Suprapubic skin (tissue), 4 donors: ENCODE data around the gene SIRPB1. TPM values are rescaled to one million over a fixed set of nuclear protein-coding genes. Genes with fewer than 3 reads are reported as not detected.

Experiments used
- DNase-seq, 2 donors: peaks; one replicate each; pipeline ENCODE4 v3.0.0-alpha.2; 2019; ENCODE audit warnings: low spot score in 2 of 2
- H3K27ac ChIP-seq: fragments of 200-600 bp; sonication (generic); one replicate; pipeline ENCODE4 v1.5.1; 2019
- H3K27me3 ChIP-seq: fragments of 200-600 bp; sonication (generic); one replicate; pipeline ENCODE4 v1.5.1; 2019
- H3K36me3 ChIP-seq: fragments of 200-600 bp; sonication (generic); one replicate; pipeline ENCODE4 v1.5.1; 2019
- H3K4me1 ChIP-seq: fragments of 200-600 bp; sonication (generic); one replicate; pipeline ENCODE4 v1.5.1; 2019
- H3K4me3 ChIP-seq: fragments of 200-600 bp; sonication (generic); one replicate; pipeline ENCODE4 v1.5.1; 2019; ENCODE audit warnings: mild to moderate bottlenecking
- H3K9me3 ChIP-seq: fragments of 200-600 bp; sonication (generic); one replicate; pipeline ENCODE4 v1.5.1; 2019
- EP300 ChIP-seq: sonication (generic); formaldehyde crosslinking; IDR thresholded peaks from one replicate; pipeline ENCODE4 v1.6.1; 2017; ENCODE audit warnings: antibody characterized with exemption
- POLR2A ChIP-seq, 2 donors: fragments of 450-650 bp; IDR thresholded peaks; one replicate each; pipeline ENCODE4 v1.6.1; 2017; ENCODE audit warnings: antibody characterized with exemption in 2 of 2, mild to moderate bottlenecking in 2 of 2, moderate library complexity in 2 of 2
- POLR2AphosphoS5 ChIP-seq, 3 donors: sonication (generic); formaldehyde crosslinking; IDR thresholded peaks; one replicate each; pipeline ENCODE4 v1.6.1; 2017; ENCODE audit warnings: antibody characterized with exemption in 3 of 3
- WGBS: methylation state at CpG from one replicate; pipeline ENCODE4 v1.1.5; 2018; 5-methylcytosine and 5-hydroxymethylcytosine counted together
- total RNA-seq, 4 donors: library from RNA; depleted of rRNA; stranded (reverse); fragments of >200 nt; gene quantifications; one replicate each; pipeline ENCODE4 v1.1.0, GENCODE V29; 2016
- TF ChIP-seq, protein P1 (sequence below), 2 donors: fragments of 200-600 bp in 1 of 2; fragments of 450-650 bp in 1 of 2; sonication (generic) in 1 of 2; IDR thresholded peaks; one replicate each; pipeline ENCODE4 v1.5.1; 2016 to 2019; ENCODE audit warnings: antibody characterized with exemption in 2 of 2, mild to moderate bottlenecking in 1 of 2, moderate library complexity in 1 of 2

Gene SIRPB1
- total RNA-seq, 4 donors from 2014 or later = 0.38 to 3.3 (median 1.0) TPM; not detected in 1

DNA sequence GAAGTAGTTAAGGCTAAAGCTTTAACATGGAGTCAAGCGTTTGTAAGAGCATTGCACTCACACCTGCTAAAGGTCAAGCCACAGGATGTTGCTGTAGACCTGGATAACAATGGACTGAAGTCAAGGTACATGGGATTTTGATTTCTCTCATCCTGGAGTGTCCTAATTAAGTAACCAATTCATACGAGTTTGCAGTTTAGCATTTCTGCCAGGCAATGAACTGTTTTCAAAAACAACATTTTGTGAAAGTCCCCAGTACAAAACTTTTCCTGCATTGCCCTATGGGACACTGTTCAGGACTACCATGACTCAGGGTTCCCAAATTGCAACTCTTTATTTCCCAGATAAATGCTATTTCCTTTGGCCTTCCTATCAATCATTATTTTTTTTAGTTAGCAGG lies 17.4 kb upstream of the SIRPB1 start:
- no peaks in the 10 kb centered on the region for H3K27me3 ChIP-seq
- DNase-seq = no peak
- H3K4me1 ChIP-seq = no peaks in the 10 kb centered on the region
- H3K27ac ChIP-seq = no peak overlapping the region
- TF ChIP-seq EP300 = no peak
- TF ChIP-seq POLR2A (IDR thresholded peaks at IDR 0.05) = no peak
- TF ChIP-seq POLR2AphosphoS5 (IDR thresholded peaks at IDR 0.05) = no peak
- TF ChIP-seq, protein P1, sequence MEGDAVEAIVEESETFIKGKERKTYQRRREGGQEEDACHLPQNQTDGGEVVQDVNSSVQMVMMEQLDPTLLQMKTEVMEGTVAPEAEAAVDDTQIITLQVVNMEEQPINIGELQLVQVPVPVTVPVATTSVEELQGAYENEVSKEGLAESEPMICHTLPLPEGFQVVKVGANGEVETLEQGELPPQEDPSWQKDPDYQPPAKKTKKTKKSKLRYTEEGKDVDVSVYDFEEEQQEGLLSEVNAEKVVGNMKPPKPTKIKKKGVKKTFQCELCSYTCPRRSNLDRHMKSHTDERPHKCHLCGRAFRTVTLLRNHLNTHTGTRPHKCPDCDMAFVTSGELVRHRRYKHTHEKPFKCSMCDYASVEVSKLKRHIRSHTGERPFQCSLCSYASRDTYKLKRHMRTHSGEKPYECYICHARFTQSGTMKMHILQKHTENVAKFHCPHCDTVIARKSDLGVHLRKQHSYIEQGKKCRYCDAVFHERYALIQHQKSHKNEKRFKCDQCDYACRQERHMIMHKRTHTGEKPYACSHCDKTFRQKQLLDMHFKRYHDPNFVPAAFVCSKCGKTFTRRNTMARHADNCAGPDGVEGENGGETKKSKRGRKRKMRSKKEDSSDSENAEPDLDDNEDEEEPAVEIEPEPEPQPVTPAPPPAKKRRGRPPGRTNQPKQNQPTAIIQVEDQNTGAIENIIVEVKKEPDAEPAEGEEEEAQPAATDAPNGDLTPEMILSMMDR (IDR thresholded peaks at IDR 0.05) = no peak
- H3K4me3 ChIP-seq = no peak overlapping the region
- H3K9me3 ChIP-seq = no peaks in the 10 kb centered on the region
- no peaks in the 10 kb centered on the region for H3K36me3 ChIP-seq
- 46% methylated on average over 2 of the region's 2 CpGs for WGBS

GRCh38 chr20:1636621-1637020 lies 16.8 kb upstream of the SIRPB1 start:
- DNase-seq = no peak
- Histone ChIP-seq H3K9me3 (no peaks in the 10 kb centered on the region), H3K4me1 (no peaks in the 10 kb centered on the region), H3K36me3 (no peaks in the 10 kb centered on the region), H3K4me3 (no peak overlapping the region), H3K27ac (no peak overlapping the region), H3K27me3 (no peaks in the 10 kb centered on the region)
- TF ChIP-seq EP300 = no peak
- TF ChIP-seq POLR2AphosphoS5 (IDR thresholded peaks at IDR 0.05) = no peak
- TF ChIP-seq, protein P1 (IDR thresholded peaks at IDR 0.05) = no peak
- TF ChIP-seq POLR2A (IDR thresholded peaks at IDR 0.05) = no peak
- WGBS = 72% methylated on average over 2 of the region's 2 CpGs

DNA sequence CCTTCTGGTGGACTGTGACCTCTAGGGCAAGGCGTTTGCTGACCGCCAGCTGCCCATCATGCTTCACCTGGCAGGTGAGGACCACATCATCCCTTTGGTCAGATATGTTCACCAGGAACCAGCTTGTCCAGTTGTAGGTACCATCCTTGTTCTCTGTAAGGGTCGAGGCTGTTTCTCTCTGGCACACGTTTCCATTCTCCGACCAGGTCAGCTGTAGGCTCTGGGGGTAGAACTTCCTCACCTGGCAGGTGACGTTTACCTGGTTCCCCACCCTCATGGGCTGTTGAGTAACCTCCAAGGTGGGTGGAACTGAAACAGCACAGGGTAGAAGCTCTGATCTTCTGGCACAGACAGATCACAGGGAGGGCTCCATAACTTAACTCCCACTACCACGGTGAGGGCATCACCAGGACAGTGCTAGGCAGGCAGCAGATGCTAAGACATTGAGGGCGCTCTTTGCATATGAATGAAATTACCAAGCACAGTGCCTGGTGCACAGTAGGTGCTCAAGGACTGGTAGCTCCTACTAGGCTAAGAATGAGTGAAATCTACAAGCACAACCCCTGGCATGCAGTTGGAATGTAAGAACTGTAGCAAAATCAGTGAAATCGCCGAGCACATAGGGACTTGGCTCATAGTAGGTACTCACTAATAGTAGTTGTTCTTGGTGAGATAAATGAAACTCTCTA lies 15.6 kb upstream of the SIRPB1 start:
- no peaks in the 10 kb centered on the region for H3K9me3 ChIP-seq
- no peak for TF ChIP-seq EP300
- no peak for TF ChIP-seq POLR2AphosphoS5 (IDR thresholded peaks at IDR 0.05)
- TF ChIP-seq, protein P1 (IDR thresholded peaks at IDR 0.05) = no peak
- H3K4me3 ChIP-seq = no peak overlapping the region
- H3K27me3 ChIP-seq = no peaks in the 10 kb centered on the region
- H3K4me1 ChIP-seq = no peaks in the 10 kb centered on the region
- WGBS = 87% methylated on average over 10 of the region's 10 CpGs
- no peaks in the 10 kb centered on the region for H3K36me3 ChIP-seq
- no peak for DNase-seq
- no peak overlapping the region for H3K27ac ChIP-seq

- TF ChIP-seq EP300 (no peak), POLR2AphosphoS5 (IDR thresholded peaks at IDR 0.05) (no peak), POLR2A (IDR thresholded peaks at IDR 0.05) (no peak)
- TF ChIP-seq, protein P1 (IDR thresholded peaks at IDR 0.05) = no peak
- no peak overlapping the region for H3K27ac ChIP-seq
- H3K9me3 ChIP-seq = no peaks in the 10 kb centered on the region
- WGBS = 74% methylated on average over 4 of the region's 4 CpGs
- no peaks in the 10 kb centered on the region for H3K4me1 ChIP-seq
- peaks cover 6% of the 10 kb centered on the region for H3K27me3 ChIP-seq
- DNase-seq = no peak
- H3K4me3 ChIP-seq = no peak overlapping the region
- no peaks in the 10 kb centered on the region for H3K36me3 ChIP-seq
Observed at GRCh38 chr20:1633535-1633934, 13.7 kb upstream of the SIRPB1 start.

DNA sequence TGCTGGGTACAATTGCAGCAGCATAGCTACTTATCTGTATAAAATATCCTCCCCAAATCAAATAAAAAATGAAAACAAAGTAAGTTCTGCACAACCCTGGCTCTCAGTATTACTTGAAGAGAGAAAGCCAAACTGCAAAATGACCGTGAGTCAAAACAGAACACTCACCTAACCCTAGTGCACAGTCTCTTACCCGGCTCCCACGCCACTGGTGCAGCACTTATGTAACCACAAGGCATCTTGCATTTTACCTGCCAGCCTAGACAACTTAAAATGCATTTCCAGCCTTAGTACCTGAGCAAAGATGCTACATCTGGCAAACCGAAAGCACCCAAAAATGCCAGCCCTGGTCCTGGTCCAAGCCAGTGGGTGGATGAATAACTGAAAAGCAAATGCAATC lies 12.4 kb upstream of the SIRPB1 start:
- Histone ChIP-seq H3K4me3 (no peak overlapping the region), H3K27me3 (peaks cover 11% of the 10 kb centered on the region), H3K36me3 (no peaks in the 10 kb centered on the region), H3K27ac (no peak overlapping the region), H3K4me1 (no peaks in the 10 kb centered on the region), H3K9me3 (no peaks in the 10 kb centered on the region)
- no peak for TF ChIP-seq POLR2A (IDR thresholded peaks at IDR 0.05)
- no peak for TF ChIP-seq EP300
- TF ChIP-seq POLR2AphosphoS5 (IDR thresholded peaks at IDR 0.05) = no peak
- TF ChIP-seq, protein P1 (IDR thresholded peaks at IDR 0.05) = no peak
- no peak for DNase-seq
- 70% methylated on average over 4 of the region's 4 CpGs for WGBS
